HL-60 (cell line): ENCODE results near the gene ARL4C.

ENCODE experiments used
- DNase-seq, 2 experiments: peaks; one replicate each; pipeline ENCODE4 v3.0.0-alpha.2; 2010 to 2020; ENCODE audit warnings: low read depth in 1 of 2, low spot score in 1 of 2
- H3K27ac ChIP-seq: fragments of 250-450 bp; sonication (Bioruptor Pico); replicated peaks from 2 replicates; pipeline ENCODE4 v1.5.1; 2020; ENCODE audit warnings: mild to moderate bottlenecking, moderate library complexity
- H3K27me3 ChIP-seq: fragments of 250-450 bp; sonication (Bioruptor Pico); 2 replicates; pipeline ENCODE4 v1.5.1; 2021; ENCODE audit warnings: mild to moderate bottlenecking, moderate library complexity; ENCODE audit not compliant: insufficient read depth, poor library complexity, severe bottlenecking
- H3K4me3 ChIP-seq: replicated peaks from 2 replicates; pipeline ENCODE4 v1.5.1; 2011; ENCODE audit warnings: mild to moderate bottlenecking, control low read depth, low read length; ENCODE audit not compliant: insufficient read depth
- CTCF ChIP-seq: IDR thresholded peaks from one replicate; pipeline ENCODE4 v1.5.1; 2011; ENCODE audit warnings: low read length, control low read depth, inconsistent platforms; ENCODE audit not compliant: insufficient read depth
- GABPA ChIP-seq: IDR thresholded peaks from 2 replicates; pipeline ENCODE4 v1.6.1; 2012; ENCODE audit warnings: low read depth
- POLR2AphosphoS5 ChIP-seq: IDR thresholded peaks from 2 replicates; pipeline ENCODE4 v1.6.1; 2012; ENCODE audit warnings: low read depth
- REST ChIP-seq: IDR thresholded peaks from 2 replicates; pipeline ENCODE4 v1.6.1; 2012; ENCODE audit warnings: low read depth; ENCODE audit not compliant: insufficient replicate concordance
- SPI1 ChIP-seq: IDR thresholded peaks from 2 replicates; pipeline ENCODE4 v1.6.1; 2012; ENCODE audit warnings: low read depth, mild to moderate bottlenecking, borderline replicate concordance

Gene ARL4C

GRCh38 chr2:234490271-234491091 is 6.4 kb downstream of the ARL4C start:
- peak in 1 of 2 experiments; percentile 60 for DNase-seq
- H3K27me3 ChIP-seq = no peaks in the 10 kb centered on the region
- peak overlapping the region; percentile 80 for H3K27ac ChIP-seq
- TF ChIP-seq REST (no peak), GABPA (no peak), SPI1 (0 out of 2 replicates have a peak, but pooled peaks have one; percentile 19), CTCF (no peak)
- H3K4me3 ChIP-seq = no peak overlapping the region; the same call in 1 of the 2 replicates

GRCh38 chr2:234488913-234489451 is 7.9 kb downstream of the ARL4C start:
- H3K4me3 ChIP-seq = no peak overlapping the region
- DNase-seq = no peak
- no peak overlapping the region for H3K27ac ChIP-seq
- TF ChIP-seq CTCF (no peak), GABPA (no peak), REST (no peak), SPI1 (no peak), POLR2AphosphoS5 (no peak)
- H3K27me3 ChIP-seq = no peaks in the 10 kb centered on the region

GRCh38 chr2:234488486-234488885 is 8.4 kb downstream of the ARL4C start:
- Histone ChIP-seq H3K4me3 (no peak overlapping the region), H3K27me3 (no peaks in the 10 kb centered on the region), H3K27ac (no peak overlapping the region)
- DNase-seq = no peak
- no peak for TF ChIP-seq GABPA
- no peak for TF ChIP-seq SPI1

- Histone ChIP-seq H3K4me3 (no peak overlapping the region), H3K27me3 (no peaks in the 10 kb centered on the region), H3K27ac (no peak overlapping the region)
- TF ChIP-seq CTCF = no peak
- no peak for TF ChIP-seq GABPA
- TF ChIP-seq REST = no peak
- no peak for TF ChIP-seq POLR2AphosphoS5
- TF ChIP-seq SPI1 = no peak
- peak in 1 of 2 experiments; percentile 14 for DNase-seq
Observed at GRCh38 chr2:234487356-234487755, 9.5 kb downstream of the ARL4C start.
